OCI-LY1 (cell line): ENCODE results near the gene FHIT.

Experiments
- H2AFZ ChIP-seq: fragments of 200-600 bp; sonication (generic), shearing (Covaris generic); 2 replicates; pipeline ENCODE4 v1.6.0; 2014; ENCODE audit warnings: antibody characterized with exemption, mild to moderate bottlenecking, low read length
- H3F3A ChIP-seq: fragments of 200-600 bp; sonication (generic), shearing (Covaris generic); 2 replicates; pipeline ENCODE4 v1.6.0; 2014; ENCODE audit warnings: mild to moderate bottlenecking, antibody characterized with exemption, low read length, moderate library complexity; ENCODE audit not compliant: insufficient read depth
- H3K27ac ChIP-seq: fragments of 200-600 bp; sonication (generic); 2 replicates; pipeline ENCODE4 v1.5.1; 2014; ENCODE audit warnings: low read length, mixed run types, mild to moderate bottlenecking, low read depth; ENCODE audit not compliant: poor library complexity, severe bottlenecking
- H3K27me3 ChIP-seq: fragments of 200-600 bp; sonication (generic); 2 replicates; pipeline ENCODE4 v1.6.0; 2014; ENCODE audit warnings: antibody characterized with exemption, mild to moderate bottlenecking, low read length, moderate library complexity; ENCODE audit not compliant: insufficient read depth
- H3K36me3 ChIP-seq: fragments of 200-600 bp; sonication (generic); 2 replicates; pipeline ENCODE4 v1.6.1; 2014; ENCODE audit warnings: mild to moderate bottlenecking, antibody characterized with exemption, low read length, moderate library complexity, mixed read lengths; ENCODE audit not compliant: insufficient read depth
- H3K4me1 ChIP-seq: fragments of 200-600 bp; sonication (generic); 2 replicates; pipeline ENCODE4 v1.5.1; 2014; ENCODE audit warnings: mild to moderate bottlenecking, low read length, moderate library complexity; ENCODE audit not compliant: insufficient read depth, severe bottlenecking
- H3K4me2 ChIP-seq: fragments of 200-600 bp; sonication (generic), shearing (Covaris generic); 2 replicates; pipeline ENCODE4 v1.6.1; 2014; ENCODE audit warnings: low read length
- H3K4me3 ChIP-seq: fragments of 200-600 bp; sonication (generic); 2 replicates; pipeline ENCODE4 v1.5.1; 2014; ENCODE audit warnings: low read length, low read depth, mild to moderate bottlenecking, mixed read lengths; ENCODE audit not compliant: poor library complexity, severe bottlenecking
- H3K79me2 ChIP-seq: fragments of 200-600 bp; shearing (Covaris generic); 2 replicates; pipeline ENCODE4 v1.6.1; 2016; ENCODE audit warnings: mixed run types, low read length, mixed read lengths; ENCODE audit not compliant: insufficient read depth
- H3K9ac ChIP-seq: fragments of 200-600 bp; sonication (generic), shearing (Covaris generic); 2 replicates; pipeline ENCODE4 v1.6.1; 2014; ENCODE audit warnings: mild to moderate bottlenecking, low read length, mixed read lengths
- H3K9me2 ChIP-seq: fragments of 200-600 bp; sonication (generic), shearing (Covaris generic); 2 replicates; pipeline ENCODE4 v1.6.1; 2014; ENCODE audit warnings: low read depth, mild to moderate bottlenecking, low read length, mixed read lengths
- H3K9me3 ChIP-seq: fragments of 200-600 bp; shearing (Covaris generic); 2 replicates; pipeline ENCODE4 v1.6.1; 2014; ENCODE audit warnings: low read length, mixed read lengths
- H4K20me1 ChIP-seq: fragments of 200-600 bp; sonication (generic), shearing (Covaris generic); 2 replicates; pipeline ENCODE4 v1.6.0; 2016; ENCODE audit warnings: mild to moderate bottlenecking, low read length; ENCODE audit not compliant: insufficient read depth
- EZH2 ChIP-seq: fragments of 200-600 bp; sonication (generic), shearing (Covaris generic); IDR thresholded peaks from 2 replicates; pipeline ENCODE4 v1.8.0; 2017; ENCODE audit warnings: borderline replicate concordance, mixed run types, mild to moderate bottlenecking, antibody characterized with exemption, low read length, moderate library complexity, mixed read lengths
- TF ChIP-seq, protein P1 (sequence below): fragments of 200-600 bp; sonication (generic), shearing (Covaris generic); IDR thresholded peaks from 2 replicates; pipeline ENCODE4 v1.5.1; 2017; ENCODE audit warnings: mild to moderate bottlenecking, antibody characterized with exemption, low read length, moderate library complexity, mixed read lengths

The FHIT gene

DNA sequence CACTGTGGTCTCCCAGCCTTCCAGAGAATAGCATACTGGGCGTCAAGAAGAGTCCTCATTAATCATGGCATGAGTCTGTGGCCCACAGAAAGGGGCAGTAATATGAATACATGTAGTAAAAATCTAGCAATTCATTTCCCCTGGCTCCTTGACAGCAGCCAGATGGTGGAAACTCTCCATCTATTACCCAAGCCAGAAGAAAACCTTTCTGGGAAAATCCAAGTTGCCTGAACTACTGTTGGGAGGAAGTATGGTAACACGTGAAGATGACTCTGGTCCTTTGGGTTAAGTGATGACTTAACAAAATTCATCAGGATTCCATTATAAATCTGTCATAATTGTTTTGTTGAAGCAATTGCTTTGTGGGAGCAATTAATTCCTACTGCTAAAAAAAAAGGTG is 530.5 kb downstream of the FHIT start:
- no peak overlapping the region for H3K4me3 ChIP-seq
- no peaks in the 10 kb centered on the region for H3K27me3 ChIP-seq
- H3K4me2 ChIP-seq = no peak overlapping the region
- no peak overlapping the region for H2AFZ ChIP-seq
- no peaks in the 10 kb centered on the region for H3F3A ChIP-seq
- no peaks in the 10 kb centered on the region for H3K9me2 ChIP-seq
- TF ChIP-seq EZH2 = no peak
- TF ChIP-seq, protein P1, sequence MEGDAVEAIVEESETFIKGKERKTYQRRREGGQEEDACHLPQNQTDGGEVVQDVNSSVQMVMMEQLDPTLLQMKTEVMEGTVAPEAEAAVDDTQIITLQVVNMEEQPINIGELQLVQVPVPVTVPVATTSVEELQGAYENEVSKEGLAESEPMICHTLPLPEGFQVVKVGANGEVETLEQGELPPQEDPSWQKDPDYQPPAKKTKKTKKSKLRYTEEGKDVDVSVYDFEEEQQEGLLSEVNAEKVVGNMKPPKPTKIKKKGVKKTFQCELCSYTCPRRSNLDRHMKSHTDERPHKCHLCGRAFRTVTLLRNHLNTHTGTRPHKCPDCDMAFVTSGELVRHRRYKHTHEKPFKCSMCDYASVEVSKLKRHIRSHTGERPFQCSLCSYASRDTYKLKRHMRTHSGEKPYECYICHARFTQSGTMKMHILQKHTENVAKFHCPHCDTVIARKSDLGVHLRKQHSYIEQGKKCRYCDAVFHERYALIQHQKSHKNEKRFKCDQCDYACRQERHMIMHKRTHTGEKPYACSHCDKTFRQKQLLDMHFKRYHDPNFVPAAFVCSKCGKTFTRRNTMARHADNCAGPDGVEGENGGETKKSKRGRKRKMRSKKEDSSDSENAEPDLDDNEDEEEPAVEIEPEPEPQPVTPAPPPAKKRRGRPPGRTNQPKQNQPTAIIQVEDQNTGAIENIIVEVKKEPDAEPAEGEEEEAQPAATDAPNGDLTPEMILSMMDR = no peak
- H3K4me1 ChIP-seq = no peaks in the 10 kb centered on the region
- no peak overlapping the region for H3K9ac ChIP-seq
- no peak overlapping the region for H3K27ac ChIP-seq
- H3K79me2 ChIP-seq = no peaks in the 10 kb centered on the region
- no peaks in the 10 kb centered on the region for H4K20me1 ChIP-seq
- no peaks in the 10 kb centered on the region for H3K36me3 ChIP-seq
- no peaks in the 10 kb centered on the region for H3K9me3 ChIP-seq

DNA sequence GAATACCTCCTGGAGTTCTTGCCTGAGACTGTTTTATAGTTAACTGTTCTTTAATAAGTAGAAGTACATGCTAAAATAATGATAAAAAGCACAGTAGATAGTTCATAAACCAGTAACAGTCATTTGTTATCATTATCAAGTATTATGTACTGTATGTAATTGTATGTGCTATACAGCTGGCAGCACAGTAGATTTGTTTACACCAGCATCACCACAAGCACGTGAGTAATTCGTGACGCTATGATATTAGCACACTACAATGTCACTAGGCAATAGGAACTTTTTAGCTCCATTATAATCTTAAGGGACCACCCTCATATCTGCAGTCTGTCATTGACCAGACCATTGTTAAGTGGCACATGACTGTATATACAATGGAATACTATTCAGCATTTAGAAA is 534.7 kb downstream of the FHIT start:
- H3K9ac ChIP-seq = no peak overlapping the region
- no peaks in the 10 kb centered on the region for H3K4me1 ChIP-seq
- H3K4me2 ChIP-seq = no peak overlapping the region
- no peaks in the 10 kb centered on the region for H3K36me3 ChIP-seq
- no peaks in the 10 kb centered on the region for H4K20me1 ChIP-seq
- no peaks in the 10 kb centered on the region for H3K27me3 ChIP-seq
- H3K27ac ChIP-seq = no peak overlapping the region
- H3K79me2 ChIP-seq = no peaks in the 10 kb centered on the region
- no peak for TF ChIP-seq EZH2
- TF ChIP-seq, protein P1 = no peak
- H3F3A ChIP-seq = no peaks in the 10 kb centered on the region
- no peak overlapping the region for H3K4me3 ChIP-seq
- H3K9me2 ChIP-seq = no peaks in the 10 kb centered on the region
- no peak overlapping the region for H2AFZ ChIP-seq
- H3K9me3 ChIP-seq = no peaks in the 10 kb centered on the region

DNA sequence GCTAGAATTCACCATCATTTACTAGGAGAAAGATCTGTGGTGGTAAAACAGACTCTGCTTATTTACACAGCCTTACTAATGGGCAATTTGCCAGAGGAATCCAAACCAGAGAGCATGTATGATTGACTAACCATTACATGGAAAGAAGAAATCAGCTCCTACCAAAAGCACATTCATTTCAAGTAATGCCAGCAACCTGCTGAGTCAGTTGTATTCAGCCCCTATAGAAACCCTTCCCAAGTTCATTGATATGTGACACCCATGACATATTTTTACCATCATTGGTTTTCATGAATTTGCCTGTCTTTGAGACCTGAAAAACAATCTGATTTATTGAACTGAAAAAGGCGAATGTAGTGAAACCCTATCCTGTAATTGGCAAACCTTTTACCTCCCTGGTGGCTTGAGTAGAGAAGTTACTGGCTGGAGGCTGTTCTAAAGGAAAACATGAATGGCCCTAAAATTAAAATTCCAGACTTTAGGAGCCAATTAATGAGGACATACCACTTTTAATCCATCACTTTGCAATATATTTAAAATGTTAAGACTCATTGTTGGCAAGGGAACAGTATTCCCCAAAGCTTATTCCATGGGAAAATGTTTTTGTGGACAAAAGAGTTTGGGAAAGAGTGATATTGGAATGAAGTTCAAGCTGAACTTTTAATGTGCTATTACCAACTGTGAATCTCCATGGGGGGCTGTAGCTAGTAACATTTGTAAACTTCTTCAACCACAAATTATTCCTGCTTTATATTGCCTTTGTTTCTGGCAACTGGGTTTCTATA is 542.9 kb downstream of the FHIT start:
- H3K27me3 ChIP-seq = no peaks in the 10 kb centered on the region
- H3K9me2 ChIP-seq = no peaks in the 10 kb centered on the region
- H3F3A ChIP-seq = no peaks in the 10 kb centered on the region
- no peaks in the 10 kb centered on the region for H3K36me3 ChIP-seq
- H4K20me1 ChIP-seq = no peaks in the 10 kb centered on the region
- H3K4me2 ChIP-seq = no peak overlapping the region
- TF ChIP-seq, protein P1 = no peak
- no peak for TF ChIP-seq EZH2
- H3K9me3 ChIP-seq = no peaks in the 10 kb centered on the region
- no peak overlapping the region for H3K4me3 ChIP-seq
- no peak overlapping the region for H2AFZ ChIP-seq
- H3K4me1 ChIP-seq = no peaks in the 10 kb centered on the region
- no peak overlapping the region for H3K9ac ChIP-seq
- H3K27ac ChIP-seq = no peak overlapping the region
- no peaks in the 10 kb centered on the region for H3K79me2 ChIP-seq
